Progenitor cell of endocrine pancreas (in vitro differentiated cells): ENCODE measurements around the gene LHX4. TPM values are rescaled to one million over a fixed set of nuclear protein-coding genes. Genes with fewer than 3 reads are reported as not detected.

Experiments
- DNase-seq: peaks from one replicate; pipeline ENCODE4 v3.0.0; 2021; ENCODE audit warnings: low spot score; ENCODE audit not compliant: unreplicated experiment
- H3K27ac Mint-ChIP-seq: 2 replicates; pipeline ENCODE4 v1.8.0; 2021; ENCODE audit warnings: mild to moderate bottlenecking, moderate library complexity, mixed read lengths
- H3K27me3 Mint-ChIP-seq: 2 replicates; pipeline ENCODE4 v1.8.0; 2021; ENCODE audit warnings: mixed read lengths
- H3K36me3 Mint-ChIP-seq: 2 replicates; pipeline ENCODE4 v1.8.0; 2022; ENCODE audit warnings: mixed read lengths; ENCODE audit not compliant: insufficient read depth
- H3K4me1 Mint-ChIP-seq: 2 replicates; pipeline ENCODE4 v1.8.0; 2021; ENCODE audit warnings: low read depth, mixed read lengths
- H3K4me3 Mint-ChIP-seq: 2 replicates; pipeline ENCODE4 v1.8.0; 2021; ENCODE audit warnings: low read depth, mild to moderate bottlenecking, moderate library complexity, mixed read lengths
- H3K9me3 Mint-ChIP-seq: 2 replicates; pipeline ENCODE4 v1.8.0; 2021; ENCODE audit warnings: low read depth, mixed read lengths
- CTCF ChIP-seq: fragments of 200-600 bp; sonication (generic); IDR thresholded peaks from one replicate; pipeline ENCODE4 v1.5.0; 2021; ENCODE audit warnings: antibody characterized with exemption, mild to moderate bottlenecking; ENCODE audit not compliant: unreplicated experiment
- total RNA-seq: library from RNA; stranded (reverse); gene quantifications from 2 replicates; pipeline ENCODE4 v1.2.1, GENCODE V29; 2021

Gene LHX4
- total RNA-seq, 1 donor from 2014 or later = 0.55 TPM

DNA sequence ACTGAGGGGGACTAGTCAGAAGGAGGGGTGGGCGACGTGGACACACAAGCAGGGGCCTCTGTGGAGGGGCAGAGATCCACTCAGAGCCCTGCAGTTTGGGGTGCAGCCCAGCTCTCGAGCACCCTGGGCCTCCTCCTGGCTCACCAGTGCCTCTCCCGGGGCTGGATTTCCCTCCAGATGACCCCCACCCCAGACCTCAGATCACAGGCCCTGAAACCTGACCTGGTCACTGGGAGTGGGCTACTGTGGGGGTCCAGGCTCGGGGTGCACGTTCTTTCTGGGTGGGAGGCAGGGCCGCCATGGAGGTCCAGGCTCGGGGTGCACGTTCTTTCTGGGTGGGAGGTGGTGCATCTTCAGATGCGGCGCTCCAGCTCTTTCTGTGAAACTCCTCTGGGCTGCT, 10.3 kb upstream of the LHX4 start:
- no peaks in the 10 kb centered on the region for H3K36me3 Mint-ChIP-seq
- DNase-seq = no peak
- no peaks in the 10 kb centered on the region for H3K9me3 Mint-ChIP-seq
- TF ChIP-seq CTCF = no peak
- no peaks in the 10 kb centered on the region for H3K4me1 Mint-ChIP-seq
- H3K4me3 Mint-ChIP-seq = no peak overlapping the region
- no peak overlapping the region for H3K27ac Mint-ChIP-seq
- peaks cover 57% of the 10 kb centered on the region for H3K27me3 Mint-ChIP-seq

DNA sequence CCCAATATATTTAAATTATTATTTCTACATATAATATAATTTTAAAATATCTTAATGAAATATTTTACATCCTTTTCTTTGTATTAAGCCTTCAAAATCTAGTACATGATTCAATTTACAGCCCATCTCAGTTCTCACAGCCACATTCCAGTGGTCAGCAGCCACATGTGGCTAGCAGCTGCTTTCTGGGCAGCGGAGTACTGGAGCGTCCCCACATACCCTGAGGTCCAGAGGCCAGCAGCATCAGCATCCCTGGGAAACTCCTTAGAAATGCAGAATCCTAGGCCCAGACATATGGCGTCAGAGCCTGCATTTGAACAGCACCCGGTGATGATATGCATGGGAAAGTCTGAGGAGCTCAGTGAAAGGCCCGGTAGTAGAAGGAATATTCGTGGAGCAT, 8.6 kb upstream of the LHX4 start:
- no peak for TF ChIP-seq CTCF
- Mint-ChIP-seq H3K27me3 (peaks cover 65% of the 10 kb centered on the region), H3K9me3 (no peaks in the 10 kb centered on the region)

GRCh38 chr1:180224902-180225301, 5.2 kb upstream of the LHX4 start:
- H3K27me3 Mint-ChIP-seq = peaks cover 78% of the 10 kb centered on the region
- H3K36me3 Mint-ChIP-seq = no peaks in the 10 kb centered on the region
- no peak overlapping the region for H3K4me3 Mint-ChIP-seq
- no peaks in the 10 kb centered on the region for H3K4me1 Mint-ChIP-seq
- no peaks in the 10 kb centered on the region for H3K9me3 Mint-ChIP-seq
- peak overlapping the region; percentile 29 for H3K27ac Mint-ChIP-seq
- DNase-seq = no peak
- TF ChIP-seq CTCF = no peak

More for the DNA sequence above, 8.6 kb upstream of the LHX4 start:
- no peak overlapping the region for H3K4me3 Mint-ChIP-seq
- no peaks in the 10 kb centered on the region for H3K4me1 Mint-ChIP-seq
- H3K36me3 Mint-ChIP-seq = no peaks in the 10 kb centered on the region
- no peak overlapping the region for H3K27ac Mint-ChIP-seq
- no peak for DNase-seq

DNA sequence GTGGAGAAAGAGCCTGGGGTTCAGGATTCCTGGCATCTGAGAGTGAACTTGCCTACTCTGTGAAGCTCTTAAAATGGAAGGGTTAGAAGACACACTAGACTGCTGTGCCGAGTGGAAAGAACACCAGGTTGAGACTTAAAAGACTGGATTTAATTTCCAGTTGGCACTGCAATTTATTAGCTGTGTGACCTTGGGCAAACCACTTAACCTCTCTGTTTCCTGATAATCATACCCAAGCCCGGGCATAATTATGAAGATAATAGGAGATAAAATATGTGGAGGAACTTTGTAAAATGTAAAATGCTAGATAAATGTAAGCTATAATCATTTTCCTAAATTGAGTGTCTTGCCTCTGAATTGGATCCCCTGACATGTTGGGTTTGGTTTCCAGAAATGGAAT, 4.7 kb upstream of the LHX4 start:
- Mint-ChIP-seq H3K4me3 (no peak overlapping the region), H3K27me3 (peaks cover 80% of the 10 kb centered on the region), H3K36me3 (no peaks in the 10 kb centered on the region), H3K4me1 (no peaks in the 10 kb centered on the region), H3K9me3 (no peaks in the 10 kb centered on the region), H3K27ac (no peak overlapping the region)
- DNase-seq = no peak
- no peak for TF ChIP-seq CTCF

DNA sequence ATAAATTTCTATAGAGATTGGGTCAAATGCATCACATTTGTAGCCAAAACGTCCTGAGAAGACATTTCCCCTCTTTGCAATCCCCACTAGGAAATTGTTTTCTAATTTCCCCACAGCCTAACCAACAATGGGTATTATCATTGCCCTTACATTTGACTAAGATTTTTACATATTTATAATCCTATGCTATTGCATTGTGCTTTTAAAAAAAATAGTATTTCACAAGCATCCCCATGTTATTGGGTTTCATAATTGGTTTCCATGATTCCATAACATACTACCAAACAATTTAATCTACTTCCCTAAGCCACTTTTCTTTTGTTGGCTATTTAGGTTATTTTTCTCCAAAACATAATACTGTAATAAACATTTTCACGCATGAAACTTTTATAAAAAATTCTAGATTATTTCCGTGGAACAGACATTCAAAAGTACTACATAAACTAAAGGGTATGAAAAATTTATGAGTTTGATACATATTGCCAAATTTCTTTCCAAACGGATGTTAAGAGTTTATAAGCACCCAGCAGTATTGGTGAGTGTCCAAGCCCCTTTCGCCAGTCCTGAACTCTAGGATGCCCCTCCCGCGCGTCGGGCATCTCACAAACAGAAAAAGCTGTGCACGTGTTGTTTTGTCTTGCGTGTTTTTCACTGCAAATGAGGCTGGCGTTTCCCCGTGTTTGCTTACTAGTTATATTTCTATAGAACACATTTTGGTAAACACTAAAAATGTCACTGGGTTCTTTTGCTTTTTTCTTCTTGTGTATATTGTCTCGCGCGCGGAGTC, 2.0 kb upstream of the LHX4 start:
- Mint-ChIP-seq H3K4me3 (peak overlapping the region; percentile 59), H3K9me3 (no peaks in the 10 kb centered on the region), H3K36me3 (no peaks in the 10 kb centered on the region), H3K27ac (no peak overlapping the region), H3K27me3 (peaks cover 88% of the 10 kb centered on the region), H3K4me1 (peaks cover 2% of the 10 kb centered on the region)
- no peak for DNase-seq
- no peak for TF ChIP-seq CTCF
